HepG2 (cell line): ENCODE measurements around the gene FOXK2. TPM values are rescaled to one million over a fixed set of nuclear protein-coding genes. Genes with fewer than 3 reads are reported as not detected.

Source experiments
- ATAC-seq: fragments of 200-7000 bp; cut with Tn5 transposase; 3 replicates; pipeline ENCODE4 v1.9.1; 2020; ENCODE audit warnings: mild to moderate bottlenecking, moderate library complexity
- BruUV-seq: library from RNA; stranded (reverse); fragments of 400-500 nt; replicated peaks from 2 replicates; lab custom pipeline; 2021; lab: Mats Ljungman, UMichigan
- CTCF ChIA-PET: fragments of 300-600 bp; formaldehyde crosslinking; extraction: SDS; loops from one replicate; lab custom pipeline; 2021; ENCODE audit warnings: low total read pairs, inconsistent platforms, low intra/inter-chr PET ratio; lab: Yijun Ruan, JAX
- POLR2A ChIA-PET: fragments of 350-600 bp; sonication (Branson Sonifier 250); formaldehyde crosslinking; loops from one replicate; lab custom pipeline; 2020; ENCODE audit warnings: antibody characterized with exemption, inconsistent platforms; lab: Yijun Ruan, JAX
- DNase-seq: peaks from one replicate; pipeline ENCODE4 v3.0.0-alpha.2; 2015; ENCODE audit warnings: low spot score
- FAIRE-seq: peaks from 3 replicates; lab custom pipeline; 2011; peaks lifted over from hg19 to GRCh38; lab: Jason Lieb, UNC
- H2AFZ ChIP-seq: one replicate; pipeline ENCODE4 v1.6.1; 2011; ENCODE audit warnings: low read length, inconsistent platforms
- H3K27ac ChIP-seq: fragments of 300-600 bp; 3 replicates; pipeline ENCODE4 v1.8.0; 2011; ENCODE audit warnings: mixed run types, mild to moderate bottlenecking, mixed read lengths, low read length, inconsistent platforms; ENCODE audit not compliant: insufficient read depth; ENCODE audit errors: extremely low read length
- H3K27me3 ChIP-seq, 2 experiments: fragments of 200-600 bp in 1 of 2; 2 replicates in 1 of 2; 3 replicates in 1 of 2; pipeline versions ENCODE4 v1.6.0 to v1.8.0; 2011; ENCODE audit warnings: low read length in 2 of 2, mild to moderate bottlenecking in 2 of 2, moderate library complexity in 2 of 2, inconsistent platforms in 1 of 2; ENCODE audit not compliant: insufficient read depth in 2 of 2, control insufficient read depth in 1 of 2
- H3K36me3 ChIP-seq, 2 experiments: fragments of 200-600 bp in 1 of 2; replicated peaks in 1 of 2; 2 replicates in 1 of 2; 3 replicates in 1 of 2; pipeline versions ENCODE4 v1.5.1 to v1.8.0; 2011; ENCODE audit warnings: low read length in 2 of 2, inconsistent platforms in 1 of 2; ENCODE audit not compliant: insufficient read depth in 2 of 2, control insufficient read depth in 1 of 2
- H3K4me1 ChIP-seq: 2 replicates; pipeline ENCODE4 v1.5.1; 2012; ENCODE audit warnings: low read length, inconsistent platforms; ENCODE audit not compliant: insufficient read depth
- H3K4me2 ChIP-seq: 2 replicates; pipeline ENCODE4 v1.6.0; 2011; ENCODE audit warnings: low read depth, low read length, inconsistent platforms
- H3K4me3 ChIP-seq, 3 experiments: fragments of 200-600 bp in 1 of 3; sonication (generic), shearing (Covaris generic) in 1 of 3; replicated peaks in 1 of 3; 2 replicates each; pipeline ENCODE4 v1.5.1; 2011 to 2016; ENCODE audit warnings: low read length in 3 of 3, inconsistent platforms in 2 of 3, low read depth in 2 of 3, mild to moderate bottlenecking in 2 of 3, control low read depth in 1 of 3, mixed read lengths in 1 of 3; ENCODE audit not compliant: insufficient read depth in 1 of 3
- H3K79me2 ChIP-seq: one replicate; pipeline ENCODE4 v1.6.1; 2011; ENCODE audit warnings: low read length, inconsistent platforms; ENCODE audit not compliant: insufficient read depth
- H3K9ac ChIP-seq: 2 replicates; pipeline ENCODE4 v1.6.0; 2011; ENCODE audit warnings: mild to moderate bottlenecking, low read depth, low read length, inconsistent platforms; ENCODE audit not compliant: insufficient read depth
- H3K9me3 ChIP-seq: 2 replicates; pipeline ENCODE4 v1.5.1; 2012; ENCODE audit warnings: mild to moderate bottlenecking, low read length
- H4K20me1 ChIP-seq: 2 replicates; pipeline ENCODE4 v1.6.0; 2011; ENCODE audit warnings: inconsistent platforms, mild to moderate bottlenecking, low read length, moderate library complexity; ENCODE audit not compliant: insufficient read depth
- AGO2 ChIP-seq: fragments of 200-400 bp; formaldehyde crosslinking; optimal IDR thresholded peaks from 2 replicates; pipeline ENCODE3; 2017; ENCODE audit warnings: mild to moderate bottlenecking, low read depth, low read length, moderate library complexity
- BORCS8-MEF2B ChIP-seq: sonication (generic); formaldehyde crosslinking; IDR thresholded peaks from 2 replicates; pipeline ENCODE4 v1.8.0; 2022; ENCODE audit warnings: mild to moderate bottlenecking, missing genetic modification reagents
- RBM22 ChIP-seq: fragments of 200-400 bp; formaldehyde crosslinking; optimal IDR thresholded peaks from 2 replicates; pipeline ENCODE3; 2017; ENCODE audit warnings: mild to moderate bottlenecking, low read length, moderate library complexity
- SOX5 ChIP-seq: IDR thresholded peaks from 2 replicates; pipeline ENCODE4 v1.6.1; 2016; ENCODE audit warnings: borderline replicate concordance
- WGBS: methylation state at CpG from one replicate; pipeline ENCODE4 v1.1.6; 2017; ENCODE audit warnings: low lambda C conversion rate; 5-methylcytosine and 5-hydroxymethylcytosine counted together
- in situ Hi-C: cut with HindIII; loops from 2 replicates; pipeline ENCODE4 v1.10.0; 2017; ENCODE audit warnings: low pct_unique_long_range_greater_than_20kb; ENCODE audit not compliant: extremely low pct_ligation_motif_present
- intact Hi-C: fragments of 100-400 bp; cut with micrococcal nuclease; formaldehyde crosslinking; loops from one replicate; pipeline ENCODE4 v1.10.0; 2022; ENCODE audit not compliant: unreplicated experiment
- polyA plus RNA-seq, 8 experiments: library from polyadenylated mRNA; depleted of rRNA in 3 of 8; stranded (reverse) in 7 of 8; unstranded in 1 of 8; fragments of >200 nt; fragmentation: Illumina TruSeq in 4 of 8; extraction: Trizol in 4 of 8; gene quantifications; 2 replicates each; pipeline versions ENCODE4 v1.2.1 to v1.2.3, GENCODE V29; 2011 to 2016; ENCODE audit warnings: low read depth in 4 of 8, missing spikeins in 1 of 8, mixed read lengths in 1 of 8; ENCODE audit not compliant: insufficient read depth in 1 of 8
- total RNA-seq, 5 experiments: library from RNA; depleted of rRNA; stranded (reverse); fragments of >200 nt; fragmentation: Illumina TruSeq; extraction: Trizol; gene quantifications; 2 replicates each; pipeline ENCODE4 v1.2.3, GENCODE V29; 2016; ENCODE audit warnings: low read depth in 1 of 5
- TF ChIP-seq, protein P1 (sequence below): sonication (generic); formaldehyde crosslinking; IDR thresholded peaks from 2 replicates; pipeline ENCODE4 v1.8.1; 2023; ENCODE audit warnings: mild to moderate bottlenecking, moderate library complexity, missing genetic modification reagents
- TF ChIP-seq, protein P2 (sequence below): sonication (generic); formaldehyde crosslinking; IDR thresholded peaks from 2 replicates; pipeline ENCODE4 v1.4.0; 2020; ENCODE audit warnings: mild to moderate bottlenecking, missing genetic modification reagents

FOXK2 gene
- total and polyA plus RNA-seq, 2 of the 13 experiments (the other 11 are each of a cell fraction or from before 2014, with no cell fraction given), result 67.1 to 67.2 TPM

DNA sequence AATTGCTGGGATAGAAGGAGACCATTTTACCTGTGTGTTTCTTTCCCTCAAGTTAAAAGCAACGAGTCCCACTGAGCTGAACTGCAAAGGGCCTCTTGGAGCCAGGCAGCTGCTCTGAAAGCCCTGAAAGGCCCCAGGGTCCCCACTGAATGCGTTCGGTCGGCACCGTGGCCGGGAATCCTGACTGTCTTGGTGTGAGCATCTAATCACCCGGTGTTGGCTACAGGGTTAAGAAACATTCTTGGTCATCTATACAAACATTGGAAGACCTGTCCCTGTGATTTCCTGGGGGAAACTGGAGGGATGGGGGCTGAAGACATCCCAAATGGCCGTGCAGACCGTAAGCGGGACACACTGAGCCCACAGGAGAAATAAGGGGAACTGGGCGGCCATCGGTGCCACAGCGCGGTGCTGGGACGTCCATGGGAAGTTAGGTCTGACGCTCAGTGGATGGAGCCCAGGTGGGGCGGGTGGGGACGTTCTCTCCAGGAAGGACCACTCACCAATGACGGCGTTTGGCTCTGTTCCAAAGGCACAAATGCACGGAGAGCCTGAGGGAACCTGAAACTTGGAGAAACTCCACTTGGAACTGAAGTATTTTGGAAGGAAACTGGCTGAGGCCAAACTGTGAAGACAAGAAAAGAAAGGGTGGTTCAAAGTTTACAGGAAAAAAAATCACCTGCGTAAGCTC lies 96.6 kb downstream of the FOXK2 start:
- TF ChIP-seq, protein P1, sequence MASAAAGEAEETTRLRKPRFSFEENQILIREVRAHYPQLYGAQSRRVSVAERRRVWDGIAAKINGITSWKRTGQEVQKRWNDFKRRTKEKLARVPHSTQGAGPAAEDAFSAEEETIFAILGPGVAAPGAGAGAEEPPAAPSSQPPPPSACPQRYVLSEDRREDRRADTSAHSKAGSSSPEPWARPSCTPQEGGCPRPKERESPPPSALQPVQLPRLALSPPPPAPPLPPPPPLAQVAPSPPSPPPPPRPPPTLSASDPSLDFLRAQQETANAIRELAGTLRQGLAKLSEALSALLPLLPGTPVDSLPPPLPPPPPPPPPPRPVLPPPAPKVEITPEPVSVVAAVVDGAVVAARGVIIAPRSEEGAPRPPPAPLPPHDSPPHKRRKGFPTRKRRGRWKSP (CRISPR knock-in tag), result no peak
- TF ChIP-seq, protein P2, sequence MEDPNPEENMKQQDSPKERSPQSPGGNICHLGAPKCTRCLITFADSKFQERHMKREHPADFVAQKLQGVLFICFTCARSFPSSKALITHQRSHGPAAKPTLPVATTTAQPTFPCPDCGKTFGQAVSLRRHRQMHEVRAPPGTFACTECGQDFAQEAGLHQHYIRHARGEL (CRISPR knock-in tag), result no peak
- TF ChIP-seq SOX5 (CRISPR knock-in tag) (no peak), BORCS8-MEF2B (CRISPR knock-in tag) (no peak), AGO2 (peak; percentile 22), RBM22 (peak; percentile 23)
- TF ChIP-seq, all 625 proteins: peak for 2
- CTCF ChIA-PET, result no interaction called here
- Histone ChIP-seq H4K20me1 (peaks cover 1% of the 10 kb centered on the region; the same call in 1 of the 2 replicates), H2AFZ (no peak overlapping the region), H3K4me1 (no peaks in the 10 kb centered on the region), H3K27ac (no peak overlapping the region), H3K9me3 (no peaks in the 10 kb centered on the region), H3K27me3 (no peaks in the 10 kb centered on the region), H3K36me3 (peaks cover 34 to 61% of the 10 kb centered on the region in 2 experiments), H3K9ac (no peak overlapping the region), H3K4me3 (no peak overlapping the region), H3K79me2 (no peaks in the 10 kb centered on the region), H3K4me2 (no peak overlapping the region)
- DNase-seq, result no peak
- intact Hi-C loops (no loop called here), in situ Hi-C loops (no loop called here)
- no TSS peak for BruUV-seq
- POLR2A ChIA-PET, result no interaction called here
- 99% methylated on average over 21 of the region's 22 CpGs for WGBS
- ATAC-seq, result no peak
- no peak for FAIRE-seq
